Stimulated activated naive CD8-positive, alpha-beta T cell treated with anti-CD3 and anti-CD28 coated beads, Interleukin-15, Interleukin-2, amounts not matched to agents 100 ng/mL and 50 ng/mL, for 24 hours (primary cell): ENCODE data around the gene GOLGA3.
"Not testable (repeated sequence)": the region's sequence is repeated elsewhere in the genome, so short reads cannot be mapped to it uniquely, and the experiment has no call there.

Source experiments
- H3K27ac Mint-ChIP-seq: one replicate; pipeline ENCODE4 v1.8.0; 2021; ENCODE audit warnings: mild to moderate bottlenecking, mixed read lengths
- H3K27me3 Mint-ChIP-seq: one replicate; pipeline ENCODE4 v1.8.0; 2021; ENCODE audit warnings: mixed read lengths
- H3K36me3 Mint-ChIP-seq: one replicate; pipeline ENCODE4 v1.8.0; 2021; ENCODE audit warnings: low read depth, mixed read lengths
- H3K4me1 Mint-ChIP-seq: one replicate; pipeline ENCODE4 v1.8.0; 2021; ENCODE audit warnings: low read depth, mixed read lengths
- H3K4me3 Mint-ChIP-seq: one replicate; pipeline ENCODE4 v1.8.0; 2021; ENCODE audit warnings: mild to moderate bottlenecking, mixed read lengths
- H3K9me3 Mint-ChIP-seq: one replicate; pipeline ENCODE4 v1.8.0; 2021; ENCODE audit warnings: mixed read lengths

The GOLGA3 gene

GRCh38 chr12:132835076-132836025, 6.7 kb upstream of the GOLGA3 start:
- Mint-ChIP-seq H3K4me3 (peak overlapping the region; percentile 35), H3K27me3 (no peaks in the 10 kb centered on the region), H3K9me3 (no peaks in the 10 kb centered on the region), H3K36me3 (peaks cover 35% of the 10 kb centered on the region), H3K4me1 (peaks cover 34% of the 10 kb centered on the region), H3K27ac (peak overlapping the region; percentile 85)

GRCh38 chr12:132834181-132834711, 5.6 kb upstream of the GOLGA3 start:
- Mint-ChIP-seq H3K9me3 (no peaks in the 10 kb centered on the region), H3K36me3 (peaks cover 27% of the 10 kb centered on the region), H3K4me3 (peak overlapping the region; percentile 11), H3K27ac (peak overlapping the region; percentile 85), H3K4me1 (peaks cover 40% of the 10 kb centered on the region), H3K27me3 (no peaks in the 10 kb centered on the region)

- Mint-ChIP-seq H3K27ac (peak overlapping the region; percentile 72), H3K4me1 (peaks cover 44% of the 10 kb centered on the region), H3K9me3 (no peaks in the 10 kb centered on the region), H3K36me3 (peaks cover 21% of the 10 kb centered on the region), H3K27me3 (no peaks in the 10 kb centered on the region), H3K4me3 (no peak overlapping the region)
Measured at GRCh38 chr12:132833341-132833740, 4.7 kb upstream of the GOLGA3 start.

GRCh38 chr12:132831771-132832170, 3.1 kb upstream of the GOLGA3 start:
- H3K27me3 Mint-ChIP-seq = no peaks in the 10 kb centered on the region
- no peak overlapping the region for H3K27ac Mint-ChIP-seq
- no peaks in the 10 kb centered on the region for H3K9me3 Mint-ChIP-seq
- H3K36me3 Mint-ChIP-seq = peaks cover 32% of the 10 kb centered on the region
- peaks cover 53% of the 10 kb centered on the region for H3K4me1 Mint-ChIP-seq
- no peak overlapping the region for H3K4me3 Mint-ChIP-seq

- no peaks in the 10 kb centered on the region for H3K27me3 Mint-ChIP-seq
- peaks cover 40% of the 10 kb centered on the region for H3K4me1 Mint-ChIP-seq
- peaks cover 52% of the 10 kb centered on the region for H3K36me3 Mint-ChIP-seq
- H3K4me3 Mint-ChIP-seq = peak overlapping the region; percentile 90
- H3K27ac Mint-ChIP-seq = peak overlapping the region; percentile 92
- H3K9me3 Mint-ChIP-seq = no peaks in the 10 kb centered on the region
Measured at GRCh38 chr12:132827763-132828703, 636 bp downstream of the GOLGA3 start.

- peaks cover 47% of the 10 kb centered on the region for H3K36me3 Mint-ChIP-seq
- peaks cover 40% of the 10 kb centered on the region for H3K4me1 Mint-ChIP-seq
- H3K27ac Mint-ChIP-seq = peak overlapping the region; percentile 11
- no peaks in the 10 kb centered on the region for H3K27me3 Mint-ChIP-seq
- peak overlapping the region; percentile 10 for H3K4me3 Mint-ChIP-seq
- no peaks in the 10 kb centered on the region for H3K9me3 Mint-ChIP-seq
Measured at GRCh38 chr12:132825861-132826260, 2.8 kb downstream of the GOLGA3 start.

- Mint-ChIP-seq H3K36me3 (peaks cover 52% of the 10 kb centered on the region), H3K4me3 (no peak overlapping the region), H3K4me1 (peaks cover 44% of the 10 kb centered on the region), H3K27ac (no peak overlapping the region), H3K9me3 (no peaks in the 10 kb centered on the region), H3K27me3 (no peaks in the 10 kb centered on the region)
Measured at GRCh38 chr12:132825089-132825488, 3.6 kb downstream of the GOLGA3 start.

- H3K27ac Mint-ChIP-seq = no peak overlapping the region
- peaks cover 40% of the 10 kb centered on the region for H3K4me1 Mint-ChIP-seq
- H3K9me3 Mint-ChIP-seq = no peaks in the 10 kb centered on the region
- no peak overlapping the region for H3K4me3 Mint-ChIP-seq
- H3K36me3 Mint-ChIP-seq = peaks cover 56% of the 10 kb centered on the region
- H3K27me3 Mint-ChIP-seq = no peaks in the 10 kb centered on the region
Measured at GRCh38 chr12:132824053-132824452, 4.6 kb downstream of the GOLGA3 start.

GRCh38 chr12:132818562-132818961, 10.1 kb downstream of the GOLGA3 start:
- Mint-ChIP-seq H3K36me3 (peaks cover 47% of the 10 kb centered on the region), H3K27ac (no peak overlapping the region), H3K4me3 (no peak overlapping the region)

GRCh38 chr12:132814232-132814631, 14.4 kb downstream of the GOLGA3 start:
- H3K4me1 Mint-ChIP-seq = peaks cover 22% of the 10 kb centered on the region
- H3K27me3 Mint-ChIP-seq = no peaks in the 10 kb centered on the region
- no peaks in the 10 kb centered on the region for H3K9me3 Mint-ChIP-seq
- no peak overlapping the region for H3K27ac Mint-ChIP-seq
- no peak overlapping the region for H3K4me3 Mint-ChIP-seq
- peaks cover 52% of the 10 kb centered on the region for H3K36me3 Mint-ChIP-seq

More at GRCh38 chr12:132818562-132818961, 10.1 kb downstream of the GOLGA3 start:
- H3K27me3 Mint-ChIP-seq = no peaks in the 10 kb centered on the region
- H3K9me3 Mint-ChIP-seq = no peaks in the 10 kb centered on the region
- peaks cover 16% of the 10 kb centered on the region for H3K4me1 Mint-ChIP-seq

GRCh38 chr12:132813443-132813842, 15.2 kb downstream of the GOLGA3 start:
- no peak overlapping the region for H3K27ac Mint-ChIP-seq
- peaks cover 19% of the 10 kb centered on the region for H3K4me1 Mint-ChIP-seq
- no peaks in the 10 kb centered on the region for H3K27me3 Mint-ChIP-seq
- peaks cover 52% of the 10 kb centered on the region for H3K36me3 Mint-ChIP-seq
- H3K4me3 Mint-ChIP-seq = no peak overlapping the region
- no peaks in the 10 kb centered on the region for H3K9me3 Mint-ChIP-seq

- Mint-ChIP-seq H3K27ac (no peak overlapping the region), H3K9me3 (no peaks in the 10 kb centered on the region), H3K27me3 (no peaks in the 10 kb centered on the region), H3K4me3 (no peak overlapping the region), H3K36me3 (peaks cover 52% of the 10 kb centered on the region), H3K4me1 (peaks cover 20% of the 10 kb centered on the region)
Measured at GRCh38 chr12:132812631-132813305, 15.9 kb downstream of the GOLGA3 start.

GRCh38 chr12:132809391-132809790, 19.3 kb downstream of the GOLGA3 start:
- peaks cover 33% of the 10 kb centered on the region for H3K4me1 Mint-ChIP-seq
- not testable (repeated sequence) for H3K4me3 Mint-ChIP-seq, H3K27me3 Mint-ChIP-seq, H3K27ac Mint-ChIP-seq, H3K9me3 Mint-ChIP-seq
- H3K36me3 Mint-ChIP-seq = peaks cover 55% of the 10 kb centered on the region
